Subcutaneous abdominal adipose tissue (tissue), 5 donors: ENCODE results near the gene INPP5E.
"Not testable (repeated sequence)": the region's sequence is repeated elsewhere in the genome, so short reads cannot be mapped to it uniquely, and the experiment has no call there.

Experiments used
- H3K27ac ChIP-seq: one replicate; pipeline ENCODE4 v1.7.0; 2013; ENCODE audit warnings: low read depth, mild to moderate bottlenecking, inconsistent platforms, low read length, moderate library complexity
- H3K27me3 ChIP-seq, 5 donors: one replicate each; pipeline ENCODE4 v1.7.0; 2013; ENCODE audit warnings: low read length in 5 of 5, inconsistent platforms in 1 of 5; ENCODE audit not compliant: control insufficient read depth in 5 of 5, insufficient read depth in 4 of 5
- H3K36me3 ChIP-seq, 5 donors: one replicate each; pipeline ENCODE4 v1.7.0; 2013; ENCODE audit warnings: low read length in 5 of 5; ENCODE audit not compliant: control insufficient read depth in 5 of 5, insufficient read depth in 5 of 5
- H3K4me1 ChIP-seq, 5 donors: one replicate each; pipeline ENCODE4 v1.7.0; 2013; ENCODE audit warnings: low read length in 5 of 5, mild to moderate bottlenecking in 3 of 5, moderate library complexity in 1 of 5; ENCODE audit not compliant: control insufficient read depth in 5 of 5, insufficient read depth in 5 of 5
- H3K4me3 ChIP-seq, 5 donors: one replicate each; pipeline ENCODE4 v1.7.0; 2013; ENCODE audit warnings: low read length in 5 of 5, low read depth in 1 of 5
- H3K9ac ChIP-seq, 5 donors: one replicate each; pipeline ENCODE4 v1.7.0; 2013; ENCODE audit warnings: low read length in 5 of 5, mild to moderate bottlenecking in 4 of 5, moderate library complexity in 3 of 5
- H3K9me3 ChIP-seq, 5 donors: one replicate each; pipeline ENCODE4 v1.7.0; 2013; ENCODE audit warnings: low read length in 5 of 5; ENCODE audit not compliant: control insufficient read depth in 5 of 5
- donor health status: healthy.
- donor health status: healthy.
- donor health status: healthy.
- donor health status: healthy.
- donor health status: healthy.

The INPP5E gene

DNA sequence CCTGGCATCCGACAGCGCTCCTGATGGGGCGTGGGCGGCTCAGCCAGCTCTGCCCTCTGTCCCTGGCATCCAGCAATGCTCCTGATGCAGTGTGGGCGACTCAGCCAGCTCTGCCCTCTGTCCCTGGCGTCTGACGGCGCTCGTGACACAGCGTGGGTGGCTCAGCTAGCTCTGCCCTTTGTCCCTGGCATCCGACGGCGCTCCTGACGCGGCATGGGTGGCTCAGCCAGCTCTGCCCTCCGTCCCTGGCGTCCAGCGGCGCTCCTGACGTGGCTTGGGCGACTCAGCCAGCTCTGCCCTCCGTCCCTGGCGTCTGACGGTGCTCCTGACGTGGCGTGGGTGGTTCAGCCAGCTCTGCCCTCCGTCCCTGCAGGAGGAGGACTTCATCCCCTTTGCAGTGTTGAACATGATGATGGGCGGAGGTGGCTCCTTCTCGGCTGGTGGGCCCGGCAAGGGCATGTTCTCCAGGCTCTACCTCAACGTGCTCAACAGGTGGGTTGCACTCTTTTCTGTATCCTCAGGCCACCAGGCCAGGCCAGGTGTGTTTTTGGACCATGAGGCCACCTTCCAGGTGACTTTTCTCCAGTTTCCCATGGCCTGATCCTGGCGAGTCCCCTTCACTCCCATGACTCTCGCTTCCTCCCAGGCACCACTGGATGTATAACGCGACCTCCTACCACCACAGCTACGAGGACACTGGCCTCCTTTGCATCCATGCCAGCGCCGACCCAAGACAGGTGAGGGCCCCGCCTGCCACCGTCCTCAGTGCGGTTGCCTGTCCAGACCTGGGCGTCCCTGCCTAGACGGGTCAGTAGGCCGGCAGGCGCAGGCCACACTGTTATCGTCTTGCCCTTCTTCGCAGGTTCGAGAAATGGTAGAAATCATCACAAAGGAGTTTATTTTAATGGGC is 21.2 kb downstream of the INPP5E start:
- H3K36me3 ChIP-seq: peaks cover 0 to 96% (median 94%) of the 10 kb centered on the region in 5 donors
- H3K27me3 ChIP-seq: no peaks in the 10 kb centered on the region
- no peak overlapping the region for H3K4me3 ChIP-seq
- H3K27ac ChIP-seq: no peak overlapping the region
- H3K9me3 ChIP-seq: no peaks in the 10 kb centered on the region
- H3K4me1 ChIP-seq: no peaks in the 10 kb centered on the region
- no peak overlapping the region for H3K9ac ChIP-seq

DNA sequence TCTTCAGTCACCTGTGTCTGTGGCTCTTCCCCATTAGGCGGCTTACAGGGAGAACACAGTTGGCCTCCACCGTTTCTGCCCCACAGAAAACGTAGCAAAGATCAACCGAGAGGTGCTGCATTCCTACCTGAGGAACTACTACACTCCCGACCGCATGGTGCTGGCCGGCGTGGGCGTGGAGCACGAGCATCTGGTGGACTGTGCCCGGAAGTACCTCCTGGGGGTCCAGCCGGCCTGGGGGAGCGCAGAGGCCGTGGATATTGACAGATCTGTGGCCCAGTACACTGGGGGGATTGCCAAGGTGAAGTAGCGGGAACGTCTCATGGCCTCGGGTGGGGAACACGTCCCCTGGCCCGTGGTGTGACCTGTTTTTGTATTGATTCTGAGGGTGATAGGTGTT is 22.7 kb downstream of the INPP5E start:
- Histone ChIP-seq H3K27ac (no peak overlapping the region), H3K27me3 (no peaks in the 10 kb centered on the region), H3K36me3 (peaks cover 0 to 92% (median 87%) of the 10 kb centered on the region in 5 donors), H3K9ac (no peak overlapping the region), H3K4me1 (peaks cover 0 to 3% (median 2%) of the 10 kb centered on the region in 5 donors), H3K9me3 (no peaks in the 10 kb centered on the region), H3K4me3 (no peak overlapping the region)

DNA sequence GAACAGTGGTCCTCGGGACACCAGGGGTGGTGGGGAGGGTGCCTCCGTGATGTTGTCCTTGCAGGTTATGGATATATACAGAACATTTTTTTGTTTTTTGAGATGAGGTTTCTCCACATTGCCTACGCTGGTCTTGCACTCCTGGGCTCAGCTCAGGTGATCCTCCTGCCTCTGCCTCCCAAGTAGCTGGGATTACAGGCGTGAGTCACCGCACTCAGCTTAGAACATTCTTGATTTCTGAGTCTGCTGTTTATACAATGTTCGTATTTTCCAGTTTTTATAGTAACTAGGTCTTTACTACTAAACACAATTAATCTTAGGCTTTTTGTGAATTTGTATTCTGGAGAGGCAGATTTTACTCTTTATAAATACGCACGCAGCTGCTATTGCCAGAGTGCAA is 23.2 kb downstream of the INPP5E start:
- no peak overlapping the region for H3K27ac ChIP-seq
- H3K4me3 ChIP-seq: no peak overlapping the region
- H3K36me3 ChIP-seq: peaks cover 0 to 87% (median 83%) of the 10 kb centered on the region in 5 donors
- H3K9ac ChIP-seq: no peak overlapping the region
- H3K27me3 ChIP-seq: no peaks in the 10 kb centered on the region
- no peaks in the 10 kb centered on the region for H3K9me3 ChIP-seq
- peaks cover 4 to 8% (median 7%) of the 10 kb centered on the region in 5 donors for H3K4me1 ChIP-seq

DNA sequence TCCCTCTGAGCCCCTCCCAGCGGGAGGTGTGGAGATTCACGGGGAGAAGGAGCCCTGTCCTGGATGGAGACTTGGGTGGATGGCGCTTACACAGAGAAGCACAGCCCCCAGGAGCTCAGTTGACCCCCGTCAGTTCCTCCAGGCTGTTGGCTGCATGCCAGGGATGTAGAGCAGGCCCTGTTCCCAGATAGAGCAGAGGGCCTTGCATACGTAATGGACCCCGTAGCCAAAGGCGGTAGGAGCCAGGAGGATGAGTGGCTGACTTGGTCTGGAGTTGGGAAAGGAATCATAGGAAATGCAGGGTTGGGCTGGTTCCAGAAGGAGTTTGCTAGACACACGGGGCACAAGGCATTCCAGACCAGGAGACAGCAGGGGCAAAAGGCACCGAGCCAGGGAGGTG is 26.7 kb downstream of the INPP5E start:
- Histone ChIP-seq H3K36me3 (peaks cover 0 to 56% (median 51%) of the 10 kb centered on the region in 5 donors), H3K27ac (no peak overlapping the region), H3K4me1 (peaks cover 7 to 32% (median 25%) of the 10 kb centered on the region in 5 donors), H3K9ac (no peak overlapping the region), H3K4me3 (no peak overlapping the region), H3K9me3 (no peaks in the 10 kb centered on the region), H3K27me3 (no peaks in the 10 kb centered on the region)

DNA sequence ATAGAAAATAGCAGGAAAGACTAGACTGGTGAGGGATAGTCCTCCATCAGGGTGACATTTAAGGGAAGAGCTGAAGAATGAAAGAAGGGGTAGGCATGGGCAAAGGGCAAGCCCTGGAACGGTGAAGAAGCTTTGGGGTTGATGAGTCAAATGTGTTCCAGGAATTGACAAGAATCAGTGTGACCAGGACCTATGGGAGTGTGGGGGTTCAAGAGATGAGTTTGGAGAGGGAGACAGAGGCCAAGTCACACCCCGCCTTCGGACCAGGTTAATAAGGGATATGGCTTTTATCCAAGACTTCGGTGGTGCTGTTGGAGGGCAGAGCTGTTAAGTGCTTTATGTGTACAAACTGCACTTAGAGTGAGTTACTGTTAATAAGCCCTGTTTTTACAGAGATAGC is 28.3 kb downstream of the INPP5E start:
- peak overlapping the region; percentile 74 to 96 (median 91) for H3K4me3 ChIP-seq
- H3K27me3 ChIP-seq: no peaks in the 10 kb centered on the region
- H3K4me1 ChIP-seq: peaks cover 7 to 32% (median 25%) of the 10 kb centered on the region in 5 donors
- H3K9me3 ChIP-seq: no peaks in the 10 kb centered on the region
- H3K36me3 ChIP-seq: peaks cover 0 to 54% (median 49%) of the 10 kb centered on the region in 5 donors
- H3K9ac ChIP-seq: peak overlapping the region; percentile 22 to 98 (median 95)
- no peak overlapping the region for H3K27ac ChIP-seq

DNA sequence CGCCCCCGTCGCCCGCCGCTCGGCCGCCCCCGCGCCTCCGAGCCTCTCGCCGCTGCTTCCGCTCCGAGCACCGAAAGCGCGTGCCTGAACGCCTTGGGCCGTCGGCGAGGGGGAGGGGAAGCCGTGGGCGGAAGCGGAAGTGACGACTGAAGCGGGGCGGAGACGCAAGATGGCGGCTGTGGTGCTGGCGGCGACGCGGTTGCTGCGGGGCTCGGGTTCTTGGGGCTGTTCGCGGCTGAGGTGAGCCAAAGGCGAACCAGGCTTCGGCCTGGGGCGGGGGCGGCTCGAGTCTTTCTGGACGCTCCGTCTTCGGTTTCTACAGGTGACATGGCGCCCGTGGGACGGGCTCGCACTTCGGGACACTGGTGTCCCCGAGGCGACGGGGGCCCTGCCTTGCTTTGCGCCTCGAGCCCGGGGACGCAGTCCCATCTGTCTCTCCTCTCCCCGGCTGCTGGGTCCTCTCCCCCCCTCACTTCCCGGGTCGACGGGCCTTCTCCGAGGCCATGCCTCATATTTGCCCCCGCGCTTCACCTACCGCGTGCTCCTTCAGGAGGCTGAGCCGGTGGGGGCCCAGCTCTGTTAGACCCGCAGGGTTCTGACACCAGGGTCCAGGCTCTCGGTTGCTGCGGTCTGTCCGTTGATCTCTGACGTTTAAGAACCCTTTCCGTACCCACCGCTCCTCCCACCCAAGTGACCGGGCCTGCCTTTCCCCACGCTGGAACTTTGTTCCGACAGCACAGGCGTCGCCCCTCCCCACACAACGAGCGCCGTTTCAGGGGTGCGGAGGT is 29.0 kb downstream of the INPP5E start, which contains the start of the genes ENTR1 and PMPCA:
Gene ENTR1, minus strand, starts transcription at position 115 of the 788 bp plus-strand sequence. CDS start 217 bp downstream, outside the sequence.
Gene PMPCA, plus strand, starts transcription at position 159 of the 788 bp plus-strand sequence. Its CDS starts 11 bp downstream, at position 170.
- H3K4me1 ChIP-seq: peaks cover 7 to 32% (median 25%) of the 10 kb centered on the region in 5 donors
- peak within 1 kb of the TSS; percentile 74 to 96 (median 91) for H3K4me3 ChIP-seq
- H3K9me3 ChIP-seq: no peaks in the 10 kb centered on the region
- no peaks in the 10 kb centered on the region for H3K27me3 ChIP-seq
- H3K27ac ChIP-seq: peak within 1 kb of the TSS; percentile 81
- H3K9ac ChIP-seq: peak within 1 kb of the TSS; percentile 22 to 98 (median 95)
- H3K36me3 ChIP-seq: peaks cover 0 to 50% (median 45%) of the 10 kb centered on the region in 5 donors

DNA sequence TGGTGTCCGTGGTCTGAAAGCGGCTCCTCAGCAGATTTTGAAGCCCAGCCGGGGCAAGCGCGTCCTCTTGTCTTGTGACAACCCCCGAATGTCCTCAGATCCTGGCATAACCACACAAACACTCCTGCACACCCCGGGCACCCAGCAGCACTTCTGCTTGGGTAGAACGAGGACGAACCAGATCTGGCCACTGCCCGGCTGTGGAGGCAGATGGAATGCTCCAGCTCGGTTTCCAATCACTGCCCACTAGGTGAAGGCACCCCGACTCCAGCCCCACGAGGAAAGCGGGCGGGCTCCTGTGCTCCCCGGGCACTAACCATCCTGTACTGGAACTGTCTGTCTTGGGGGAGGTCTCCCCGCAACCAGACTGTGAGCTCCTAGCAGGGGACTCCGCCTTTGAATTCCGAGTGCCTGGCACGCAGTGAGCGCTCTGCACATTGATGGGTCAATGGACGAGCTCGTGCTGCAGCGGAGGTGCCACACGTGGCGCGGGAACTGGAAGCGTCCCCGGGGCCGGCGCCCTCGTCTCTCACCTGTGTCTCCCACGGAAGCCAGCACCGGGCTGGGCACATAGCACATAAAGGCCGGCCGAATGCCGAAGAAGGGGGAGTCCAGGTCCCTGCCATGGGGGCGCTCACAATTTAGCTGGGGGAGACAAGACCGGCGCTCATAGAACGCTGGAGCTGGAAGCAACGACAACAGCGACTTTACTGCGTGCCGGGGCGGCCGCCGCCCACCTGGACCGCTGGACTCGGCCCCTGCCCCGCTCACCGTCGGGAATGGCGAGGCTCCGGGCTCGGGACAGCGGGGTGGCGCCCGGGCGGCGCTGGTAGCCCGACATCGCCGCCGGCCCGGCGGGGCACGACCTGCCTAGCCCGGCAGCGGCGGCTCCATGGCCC is 29.8 kb downstream of the INPP5E start:
- Histone ChIP-seq H3K4me3 (peak overlapping the region; percentile 59 to 96 (median 77)), H3K27ac (peak overlapping the region; percentile 57), H3K9ac (peak overlapping the region in 4 of 5 donors; percentile 74 to 85 (median 82)), H3K4me1 (peaks cover 7 to 32% (median 25%) of the 10 kb centered on the region in 5 donors), H3K36me3 (peaks cover 0 to 51% (median 44%) of the 10 kb centered on the region in 5 donors), H3K9me3 (no peaks in the 10 kb centered on the region), H3K27me3 (no peaks in the 10 kb centered on the region)

DNA sequence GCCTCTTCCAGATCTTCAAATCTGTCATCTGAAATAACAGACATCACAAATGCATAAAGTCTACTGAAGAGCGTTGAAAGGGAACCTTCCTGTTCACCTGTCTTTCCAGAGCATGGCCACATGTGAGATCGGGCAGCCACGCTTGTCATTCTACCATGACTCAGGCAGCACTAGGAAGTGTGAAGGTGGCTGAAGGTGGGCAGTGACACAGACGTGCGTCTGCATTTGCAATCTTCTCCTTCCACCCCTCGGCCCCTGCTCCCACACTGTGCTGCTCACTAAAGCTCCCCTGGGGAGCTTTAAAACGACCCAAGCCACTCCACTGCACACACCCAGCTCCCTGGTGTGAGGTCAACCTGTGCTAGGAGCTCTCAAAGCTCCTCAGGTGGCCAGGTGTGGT is 31.7 kb downstream of the INPP5E start:
- peaks cover 0 to 47% (median 41%) of the 10 kb centered on the region in 5 donors for H3K36me3 ChIP-seq
- no peak overlapping the region for H3K27ac ChIP-seq

DNA sequence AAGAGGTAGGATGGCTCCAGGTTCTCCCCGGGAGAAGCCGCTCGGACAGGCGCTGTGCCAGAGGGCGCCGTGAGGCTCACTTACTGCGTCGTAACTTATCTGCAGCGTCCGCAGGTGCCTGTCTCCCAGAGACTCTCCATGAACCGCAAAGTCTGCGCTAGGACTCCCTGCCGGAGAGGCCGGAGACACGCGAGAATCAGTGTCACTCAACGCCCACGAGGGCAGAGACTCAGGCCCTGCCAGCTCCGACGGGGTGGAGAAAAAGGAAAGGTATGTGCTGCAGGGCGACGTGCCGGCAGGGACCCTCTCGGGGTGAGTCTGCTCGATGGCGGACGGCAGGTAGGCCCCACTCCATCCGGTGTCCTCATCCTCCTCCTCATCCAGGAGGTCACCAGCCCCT is 32.6 kb downstream of the INPP5E start:
- not testable (repeated sequence) for H3K27ac ChIP-seq, H3K4me3 ChIP-seq, H3K27me3 ChIP-seq, H3K9ac ChIP-seq, H3K9me3 ChIP-seq
- Histone ChIP-seq H3K36me3 (peaks cover 0 to 48% (median 42%) of the 10 kb centered on the region in 5 donors), H3K4me1 (peaks cover 7 to 31% (median 23%) of the 10 kb centered on the region in 5 donors)

More for the DNA sequence above, 31.7 kb downstream of the INPP5E start:
- Histone ChIP-seq H3K4me1 (peaks cover 7 to 32% (median 23%) of the 10 kb centered on the region in 5 donors), H3K9ac (no peak overlapping the region), H3K9me3 (no peaks in the 10 kb centered on the region), H3K4me3 (no peak overlapping the region), H3K27me3 (no peaks in the 10 kb centered on the region)
